IMR-90 (cell line): ENCODE data around the gene DNAJC6. TPM values are rescaled to one million over a fixed set of nuclear protein-coding genes. Genes with fewer than 3 reads are reported as not detected.

Experiments
- ATAC-seq: fragments of 200-7000 bp; cut with Tn5 transposase; 2 replicates; pipeline ENCODE4 v1.9.1; 2020; ENCODE audit warnings: low read depth, mild to moderate bottlenecking, moderate library complexity
- BruUV-seq: library from RNA; stranded (reverse); fragments of 400-500 nt; replicated peaks from 2 replicates; lab custom pipeline; 2021; lab: Mats Ljungman, UMichigan
- CTCF ChIA-PET: fragments of 300-600 bp; formaldehyde crosslinking; extraction: SDS; loops from one replicate; lab custom pipeline; 2021; ENCODE audit warnings: antibody characterized with exemption; lab: Yijun Ruan, JAX
- POLR2A ChIA-PET: fragments of 300-600 bp; sonication (Branson Sonifier 250); formaldehyde crosslinking; loops from one replicate; lab custom pipeline; 2022; ENCODE audit warnings: antibody characterized with exemption; ENCODE audit not compliant: unreplicated experiment; lab: Charles Lee
- DNase-seq: peaks from one replicate; pipeline ENCODE4 v3.0.0; 2013
- H2AFZ ChIP-seq: replicated peaks from 2 replicates; pipeline ENCODE3; 2013; ENCODE audit warnings: low read length, mild to moderate bottlenecking; ENCODE audit not compliant: poor library complexity
- H2AK5ac ChIP-seq: 2 replicates; pipeline ENCODE4 v1.6.1; 2013; ENCODE audit warnings: low read depth, low read length, inconsistent platforms
- H2AK9ac ChIP-seq: replicated peaks from 2 replicates; pipeline ENCODE3; 2013; ENCODE audit warnings: mild to moderate bottlenecking, low read depth, low read length, moderate library complexity; ENCODE audit not compliant: poor library complexity
- H2BK120ac ChIP-seq: 2 replicates; pipeline ENCODE4 v1.6.1; 2013; ENCODE audit warnings: low read depth, low read length, inconsistent platforms
- H2BK15ac ChIP-seq: 3 replicates; pipeline ENCODE4 v1.6.1; 2013; ENCODE audit warnings: low read depth, low read length, inconsistent platforms
- H2BK20ac ChIP-seq: 2 replicates; pipeline ENCODE4 v1.6.1; 2013; ENCODE audit warnings: low read depth, mild to moderate bottlenecking, inconsistent platforms, low read length, moderate library complexity
- H2BK5ac ChIP-seq: 2 replicates; pipeline ENCODE4 v1.6.1; 2013; ENCODE audit warnings: mild to moderate bottlenecking, low read depth, low read length, inconsistent platforms; ENCODE audit not compliant: poor library complexity, severe bottlenecking
- H3K14ac ChIP-seq: replicated peaks from 2 replicates; pipeline ENCODE4 v1.6.1; 2013; ENCODE audit warnings: low read depth, low read length, inconsistent platforms
- H3K18ac ChIP-seq: 2 replicates; pipeline ENCODE4 v1.6.1; 2013; ENCODE audit warnings: low read depth, low read length, control low read depth
- H3K23ac ChIP-seq: 2 replicates; pipeline ENCODE4 v1.6.1; 2013; ENCODE audit warnings: low read depth, low read length, inconsistent platforms
- H3K27ac ChIP-seq: 2 replicates; pipeline ENCODE4 v1.5.1; 2013; ENCODE audit warnings: mild to moderate bottlenecking, control low read depth, low read length; ENCODE audit not compliant: insufficient read depth
- H3K27me3 ChIP-seq: 2 replicates; pipeline ENCODE4 v1.6.1; 2013; ENCODE audit warnings: low read length; ENCODE audit not compliant: control insufficient read depth, insufficient read depth
- H3K36me3 ChIP-seq: 2 replicates; pipeline ENCODE4 v1.6.1; 2013; ENCODE audit warnings: low read length, mixed read lengths; ENCODE audit not compliant: control insufficient read depth, insufficient read depth
- H3K4ac ChIP-seq: 2 replicates; pipeline ENCODE4 v1.6.1; 2013; ENCODE audit warnings: low read depth, low read length, inconsistent platforms
- H3K4me1 ChIP-seq: 2 replicates; pipeline ENCODE4 v1.6.1; 2013; ENCODE audit warnings: low read length, mixed read lengths; ENCODE audit not compliant: control insufficient read depth, insufficient read depth
- H3K4me2 ChIP-seq: 2 replicates; pipeline ENCODE4 v1.6.1; 2013; ENCODE audit warnings: low read depth, mild to moderate bottlenecking, control low read depth, low read length, moderate library complexity
- H3K4me3 ChIP-seq: 2 replicates; pipeline ENCODE4 v1.5.1; 2013; ENCODE audit warnings: low read depth, mild to moderate bottlenecking, control low read depth, low read length, moderate library complexity; ENCODE audit not compliant: insufficient read depth
- H3K56ac ChIP-seq: 2 replicates; pipeline ENCODE4 v1.6.1; 2013; ENCODE audit warnings: low read length, inconsistent platforms; ENCODE audit not compliant: insufficient read depth; ENCODE audit errors: extremely low read depth
- H3K79me1 ChIP-seq, 2 experiments: 2 replicates each; pipeline ENCODE4 v1.6.1; 2013; ENCODE audit warnings: low read length in 2 of 2, inconsistent platforms in 1 of 2, low read depth in 1 of 2
- H3K9ac ChIP-seq: 2 replicates; pipeline ENCODE4 v1.6.1; 2013; ENCODE audit warnings: low read depth, low read length, control low read depth
- H3K9me1 ChIP-seq: 2 replicates; pipeline ENCODE4 v1.6.1; 2013; ENCODE audit warnings: low read length, inconsistent platforms; ENCODE audit not compliant: insufficient read depth
- H3K9me3 ChIP-seq: 2 replicates; pipeline ENCODE4 v1.6.1; 2013; ENCODE audit warnings: low read length; ENCODE audit not compliant: control insufficient read depth, insufficient read depth
- H4K20me1 ChIP-seq: 2 replicates; pipeline ENCODE4 v1.6.1; 2013; ENCODE audit warnings: low read length, inconsistent platforms; ENCODE audit not compliant: insufficient read depth
- H4K5ac ChIP-seq: 2 replicates; pipeline ENCODE4 v1.6.1; 2013; ENCODE audit warnings: mild to moderate bottlenecking, low read depth, low read length, control low read depth
- H4K8ac ChIP-seq, 2 experiments: 2 replicates each; pipeline ENCODE4 v1.6.1; 2013; ENCODE audit warnings: low read depth in 2 of 2, low read length in 2 of 2, control low read depth in 1 of 2, inconsistent platforms in 1 of 2
- H4K91ac ChIP-seq: 2 replicates; pipeline ENCODE4 v1.6.1; 2013; ENCODE audit warnings: low read depth, low read length, inconsistent platforms; ENCODE audit not compliant: insufficient read depth
- CEBPB ChIP-seq: IDR thresholded peaks from 2 replicates; pipeline ENCODE4 v1.6.1; 2012; ENCODE audit warnings: low read depth, low read length, improper control_type of control experiment
- MAFK ChIP-seq: IDR thresholded peaks from 2 replicates; pipeline ENCODE4 v1.6.1; 2012; ENCODE audit warnings: low read depth, low read length, improper control_type of control experiment
- MAZ ChIP-seq: IDR thresholded peaks from 2 replicates; pipeline ENCODE4 v1.6.1; 2012; ENCODE audit warnings: low read depth, mild to moderate bottlenecking, low read length, improper control_type of control experiment, moderate library complexity, borderline replicate concordance
- NFE2L2 ChIP-seq: fragments of 150-350 bp; IDR thresholded peaks from 2 replicates; pipeline ENCODE4 v1.6.1; 2016; ENCODE audit warnings: low read depth, mild to moderate bottlenecking, low read length
- RAD21 ChIP-seq: IDR thresholded peaks from 2 replicates; pipeline ENCODE4 v1.6.1; 2012; ENCODE audit warnings: low read length, improper control_type of control experiment
- RCOR1 ChIP-seq: IDR thresholded peaks from 2 replicates; pipeline ENCODE4 v1.6.1; 2012; ENCODE audit warnings: mild to moderate bottlenecking, low read length, improper control_type of control experiment; ENCODE audit not compliant: insufficient replicate concordance
- SMC3 ChIP-seq: fragments of 150-350 bp; IDR thresholded peaks from 2 replicates; pipeline ENCODE4 v1.6.1; 2016; ENCODE audit warnings: low read depth, mild to moderate bottlenecking, antibody characterized with exemption, low read length, moderate library complexity
- WGBS, 2 experiments: methylation state at CpG; one replicate each; pipeline versions ENCODE4 v1.1.5 to v1.1.7; 2013; ENCODE audit warnings: missing lambda C conversion rate in 2 of 2; ENCODE audit not compliant: insufficient read length in 1 of 2; ENCODE audit errors: extremely low coverage in 2 of 2; 5-methylcytosine and 5-hydroxymethylcytosine counted together
- dilution Hi-C: fragments of 300-500 bp; cut with HindIII; formaldehyde crosslinking; loops from one replicate; pipeline ENCODE4 v1.14.3; 2018; ENCODE audit warnings: low sequenced_read_pairs; ENCODE audit not compliant: unreplicated experiment
- in situ Hi-C: fragments of 300-500 bp; cut with MboI; formaldehyde crosslinking; loops from 3 replicates; pipeline ENCODE4 v1.14.3; 2019; ENCODE audit warnings: low sequenced_read_pairs, inconsistent platforms, mixed read lengths
- intact Hi-C: fragments of 100-400 bp; cut with micrococcal nuclease; formaldehyde crosslinking; loops from 2 replicates; pipeline ENCODE4 v1.10.0; 2022
- polyA plus RNA-seq, 3 experiments: library from polyadenylated mRNA; depleted of rRNA; stranded (reverse); fragments of >200 nt; gene quantifications; 2 replicates each; pipeline ENCODE4 v1.2.3, GENCODE V29; 2012; ENCODE audit warnings: low replicate concordance in 1 of 3
- total RNA-seq: library from RNA; depleted of rRNA; stranded (reverse); fragments of >200 nt; gene quantifications from 2 replicates; pipeline ENCODE4 v1.2.3, GENCODE V29; 2012
- TF ChIP-seq, protein P1 (sequence below): conservative IDR thresholded peaks from 2 replicates; pipeline ENCODE4 v1.5.1; 2012; ENCODE audit warnings: mild to moderate bottlenecking, low read depth, low read length, improper control_type of control experiment

The DNAJC6 gene
- total and polyA plus RNA-seq, 2 of the 4 experiments (the other 2 are of a cell fraction) = 0.05 to 0.18 TPM

- H3K18ac ChIP-seq = no peak overlapping the region
- no peak overlapping the region for H3K4me2 ChIP-seq
- H4K8ac ChIP-seq = no peak overlapping the region
- H4K20me1 ChIP-seq = no peaks in the 10 kb centered on the region; the same call in 1 of the 2 replicates
- H3K4me3 ChIP-seq = no peak overlapping the region
- no CpG with 5 or more reads among the region's 2 CpGs for WGBS, 2 experiments
- no peaks in the 10 kb centered on the region for H3K36me3 ChIP-seq
- H4K5ac ChIP-seq = no peak overlapping the region
- no peak overlapping the region for H3K27ac ChIP-seq
- dilution Hi-C loops (no loop called here), in situ Hi-C loops (no loop called here), intact Hi-C loops (no loop called here)
- no peak overlapping the region for H2AK9ac ChIP-seq
- ATAC-seq (no peak), DNase-seq (no peak)
- no peak overlapping the region for H3K23ac ChIP-seq
- H3K9me3 ChIP-seq = no peaks in the 10 kb centered on the region
- H3K4me1 ChIP-seq = peaks cover 9% of the 10 kb centered on the region
- H2AK5ac ChIP-seq = no peak overlapping the region
- no peak overlapping the region for H3K9ac ChIP-seq
- H3K79me1 ChIP-seq = peaks cover 7 to 8% of the 10 kb centered on the region in 2 experiments; a peak in 3 of 4 replicates
- H3K27me3 ChIP-seq = no peaks in the 10 kb centered on the region
- no peak overlapping the region for H2AFZ ChIP-seq
- BruUV-seq = no TSS peak
- H2BK120ac ChIP-seq = no peak overlapping the region
- ChIA-PET CTCF (no interaction called here), POLR2A (no interaction called here)
- no peak overlapping the region for H3K4ac ChIP-seq
- H2BK15ac ChIP-seq = no peak overlapping the region
- TF ChIP-seq CEBPB (no peak), SMC3 (no peak), RAD21 (no peak), NFE2L2 (no peak), MAZ (no peak), MAFK (no peak), RCOR1 (no peak)
- TF ChIP-seq, protein P1, sequence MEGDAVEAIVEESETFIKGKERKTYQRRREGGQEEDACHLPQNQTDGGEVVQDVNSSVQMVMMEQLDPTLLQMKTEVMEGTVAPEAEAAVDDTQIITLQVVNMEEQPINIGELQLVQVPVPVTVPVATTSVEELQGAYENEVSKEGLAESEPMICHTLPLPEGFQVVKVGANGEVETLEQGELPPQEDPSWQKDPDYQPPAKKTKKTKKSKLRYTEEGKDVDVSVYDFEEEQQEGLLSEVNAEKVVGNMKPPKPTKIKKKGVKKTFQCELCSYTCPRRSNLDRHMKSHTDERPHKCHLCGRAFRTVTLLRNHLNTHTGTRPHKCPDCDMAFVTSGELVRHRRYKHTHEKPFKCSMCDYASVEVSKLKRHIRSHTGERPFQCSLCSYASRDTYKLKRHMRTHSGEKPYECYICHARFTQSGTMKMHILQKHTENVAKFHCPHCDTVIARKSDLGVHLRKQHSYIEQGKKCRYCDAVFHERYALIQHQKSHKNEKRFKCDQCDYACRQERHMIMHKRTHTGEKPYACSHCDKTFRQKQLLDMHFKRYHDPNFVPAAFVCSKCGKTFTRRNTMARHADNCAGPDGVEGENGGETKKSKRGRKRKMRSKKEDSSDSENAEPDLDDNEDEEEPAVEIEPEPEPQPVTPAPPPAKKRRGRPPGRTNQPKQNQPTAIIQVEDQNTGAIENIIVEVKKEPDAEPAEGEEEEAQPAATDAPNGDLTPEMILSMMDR = no peak
- peaks cover 7% of the 10 kb centered on the region; the same call in 1 of the 2 replicates for H3K9me1 ChIP-seq
- no peak overlapping the region for H3K14ac ChIP-seq
- H2BK20ac ChIP-seq = no peak overlapping the region
- H3K56ac ChIP-seq = no peak overlapping the region
- H4K91ac ChIP-seq = no peak overlapping the region
- no peak overlapping the region for H2BK5ac ChIP-seq
Measured at GRCh38 chr1:65417729-65418128, 108.4 kb downstream of the DNAJC6 start.
